Chondrocyte (in vitro differentiated cells): ENCODE results near the gene GUCY2F. TPM values are rescaled to one million over a fixed set of nuclear protein-coding genes. Genes with fewer than 3 reads are reported as not detected.
A peak's percentile ranks its signal among the peaks of the same experiment; 100 is the strongest.

Source experiments
- DNase-seq: peaks from one replicate; pipeline ENCODE4 v3.0.0; 2021; ENCODE audit warnings: mixed read lengths, low spot score
- H3K27ac Mint-ChIP-seq: one replicate; pipeline ENCODE4 v1.8.0; 2021; ENCODE audit warnings: mild to moderate bottlenecking, moderate library complexity, mixed read lengths; ENCODE audit not compliant: unreplicated experiment
- H3K27me3 Mint-ChIP-seq: 2 replicates; pipeline ENCODE4 v1.8.0; 2021; ENCODE audit warnings: low read depth, mixed read lengths
- H3K36me3 Mint-ChIP-seq: 2 replicates; pipeline ENCODE4 v1.8.0; 2021; ENCODE audit warnings: low read depth, mixed read lengths
- H3K4me1 Mint-ChIP-seq: 2 replicates; pipeline ENCODE4 v1.8.0; 2021; ENCODE audit warnings: low read depth, mild to moderate bottlenecking, mixed read lengths
- H3K4me3 Mint-ChIP-seq: one replicate; pipeline ENCODE4 v1.8.0; 2021; ENCODE audit warnings: mild to moderate bottlenecking, moderate library complexity, mixed read lengths; ENCODE audit not compliant: unreplicated experiment
- H3K9me3 Mint-ChIP-seq: 2 replicates; pipeline ENCODE4 v1.8.0; 2021; ENCODE audit warnings: low read depth, mixed read lengths
- total RNA-seq: library from RNA; stranded (reverse); gene quantifications from 3 replicates; pipeline ENCODE4 v1.2.1, GENCODE V29; 2021
- TF ChIP-seq, protein P1 (sequence below): fragments of 200-600 bp; sonication (generic); IDR thresholded peaks from 2 replicates; pipeline ENCODE4 v1.5.0; 2021; ENCODE audit warnings: antibody characterized with exemption, mild to moderate bottlenecking, moderate library complexity

GUCY2F gene
- total RNA-seq, 1 donor from 2014 or later = not detected

- H3K36me3 Mint-ChIP-seq = no peaks in the 10 kb centered on the region
- no peak for DNase-seq
- TF ChIP-seq, protein P1, sequence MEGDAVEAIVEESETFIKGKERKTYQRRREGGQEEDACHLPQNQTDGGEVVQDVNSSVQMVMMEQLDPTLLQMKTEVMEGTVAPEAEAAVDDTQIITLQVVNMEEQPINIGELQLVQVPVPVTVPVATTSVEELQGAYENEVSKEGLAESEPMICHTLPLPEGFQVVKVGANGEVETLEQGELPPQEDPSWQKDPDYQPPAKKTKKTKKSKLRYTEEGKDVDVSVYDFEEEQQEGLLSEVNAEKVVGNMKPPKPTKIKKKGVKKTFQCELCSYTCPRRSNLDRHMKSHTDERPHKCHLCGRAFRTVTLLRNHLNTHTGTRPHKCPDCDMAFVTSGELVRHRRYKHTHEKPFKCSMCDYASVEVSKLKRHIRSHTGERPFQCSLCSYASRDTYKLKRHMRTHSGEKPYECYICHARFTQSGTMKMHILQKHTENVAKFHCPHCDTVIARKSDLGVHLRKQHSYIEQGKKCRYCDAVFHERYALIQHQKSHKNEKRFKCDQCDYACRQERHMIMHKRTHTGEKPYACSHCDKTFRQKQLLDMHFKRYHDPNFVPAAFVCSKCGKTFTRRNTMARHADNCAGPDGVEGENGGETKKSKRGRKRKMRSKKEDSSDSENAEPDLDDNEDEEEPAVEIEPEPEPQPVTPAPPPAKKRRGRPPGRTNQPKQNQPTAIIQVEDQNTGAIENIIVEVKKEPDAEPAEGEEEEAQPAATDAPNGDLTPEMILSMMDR = no peak
- H3K9me3 Mint-ChIP-seq = no peaks in the 10 kb centered on the region
- H3K27me3 Mint-ChIP-seq = no peaks in the 10 kb centered on the region
- peaks cover 45% of the 10 kb centered on the region for H3K4me1 Mint-ChIP-seq
- no peak overlapping the region for H3K4me3 Mint-ChIP-seq
- H3K27ac Mint-ChIP-seq = no peak overlapping the region
These were observed 131.8 kb downstream of the GUCY2F start for GRCh38 chrX:109350051-109350450.

GRCh38 chrX:109347632-109348031 lies 134.3 kb downstream of the GUCY2F start:
- Mint-ChIP-seq H3K4me1 (peaks cover 60% of the 10 kb centered on the region), H3K9me3 (no peaks in the 10 kb centered on the region), H3K36me3 (no peaks in the 10 kb centered on the region), H3K4me3 (no peak overlapping the region), H3K27ac (peak overlapping the region; percentile 65), H3K27me3 (no peaks in the 10 kb centered on the region)
- TF ChIP-seq, protein P1 = no peak
- DNase-seq = no peak

DNA sequence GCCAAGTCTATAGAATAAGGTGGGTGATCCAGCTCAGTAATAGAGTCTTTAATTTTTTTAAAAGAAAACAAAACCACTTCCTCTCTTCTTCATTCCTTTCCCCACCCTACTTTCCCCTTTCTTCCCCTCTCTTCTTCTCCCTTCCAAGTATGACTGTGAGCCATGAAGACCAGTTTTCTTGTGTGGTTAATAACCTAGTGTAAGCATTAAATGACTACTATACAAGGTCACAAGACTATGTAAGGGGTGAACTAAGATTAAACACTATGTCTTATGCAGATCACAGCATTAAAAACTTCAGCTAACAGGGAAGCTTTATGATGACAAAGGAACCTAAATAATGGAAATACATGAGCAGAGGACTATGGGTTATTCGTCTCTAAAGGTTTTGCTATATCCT lies 135.4 kb downstream of the GUCY2F start:
- Mint-ChIP-seq H3K36me3 (no peaks in the 10 kb centered on the region), H3K27me3 (no peaks in the 10 kb centered on the region), H3K27ac (no peak overlapping the region), H3K4me1 (peaks cover 48% of the 10 kb centered on the region), H3K4me3 (no peak overlapping the region), H3K9me3 (no peaks in the 10 kb centered on the region)
- TF ChIP-seq, protein P1 = no peak
- no peak for DNase-seq

GRCh38 chrX:109345856-109346255 lies 136.0 kb downstream of the GUCY2F start:
- no peak for DNase-seq
- TF ChIP-seq, protein P1 = no peak
- no peak overlapping the region for H3K27ac Mint-ChIP-seq
- no peaks in the 10 kb centered on the region for H3K36me3 Mint-ChIP-seq
- H3K4me1 Mint-ChIP-seq = peaks cover 43% of the 10 kb centered on the region
- no peak overlapping the region for H3K4me3 Mint-ChIP-seq
- H3K27me3 Mint-ChIP-seq = no peaks in the 10 kb centered on the region
- H3K9me3 Mint-ChIP-seq = no peaks in the 10 kb centered on the region

- peaks cover 43% of the 10 kb centered on the region for H3K4me1 Mint-ChIP-seq
- H3K9me3 Mint-ChIP-seq = no peaks in the 10 kb centered on the region
- no peak overlapping the region for H3K4me3 Mint-ChIP-seq
These were observed 137.2 kb downstream of the GUCY2F start for GRCh38 chrX:109344678-109345077.

More at GRCh38 chrX:109344678-109345077, 137.2 kb downstream of the GUCY2F start:
- H3K27ac Mint-ChIP-seq = no peak overlapping the region
- no peaks in the 10 kb centered on the region for H3K27me3 Mint-ChIP-seq
- TF ChIP-seq, protein P1 = no peak
- DNase-seq = no peak
- H3K36me3 Mint-ChIP-seq = no peaks in the 10 kb centered on the region
